Activated CD8-positive, alpha-beta memory T cell treated with anti-CD3 and anti-CD28 coated beads, Interleukin-2, amount 50 U/mL, for 4 hours (primary cell): ENCODE results near the gene ARHGAP11B.
"Not testable (repeated sequence)": the region's sequence is repeated elsewhere in the genome, so short reads cannot be mapped to it uniquely, and the experiment has no call there.

Experiments
- DNase-seq: peaks from one replicate; pipeline ENCODE4 v3.0.0-alpha.2; 2020

The ARHGAP11B gene

GRCh38 chr15:30625436-30626193 is at the start of gene ARHGAP11B:
ARHGAP11B (plus strand) TSS chr15:30626128.
- DNase-seq, result peak; percentile 89

- DNase-seq, result not testable (repeated sequence)
These were observed 46.4 kb upstream of the ARHGAP11B start for GRCh38 chr15:30579394-30579970.

GRCh38 chr15:30580716-30581115 is 45.2 kb upstream of the ARHGAP11B start:
- DNase-seq, result not testable (repeated sequence)

GRCh38 chr15:30598953-30599352 is 27.0 kb upstream of the ARHGAP11B start:
- not testable (repeated sequence) for DNase-seq

- not testable (repeated sequence) for DNase-seq
These were observed 22.1 kb upstream of the ARHGAP11B start, which contains the start of gene GOLGA8H for GRCh38 chr15:30603796-30604195. GOLGA8H (plus strand) TSS chr15:30604028; CDS start chr15:30604126, 98 bp downstream.

- DNase-seq, result not testable (repeated sequence)
These were observed 13.7 kb upstream of the ARHGAP11B start for GRCh38 chr15:30612271-30612670.

GRCh38 chr15:30621342-30621741 is 4.6 kb upstream of the ARHGAP11B start:
- not testable (repeated sequence) for DNase-seq

GRCh38 chr15:30626194-30626565 is 252 bp downstream of the ARHGAP11B start:
- not testable (repeated sequence) for DNase-seq

GRCh38 chr15:30626632-30627031 is 704 bp downstream of the ARHGAP11B start:
- not testable (repeated sequence) for DNase-seq

GRCh38 chr15:30650012-30650929 is 24.3 kb downstream of the ARHGAP11B start:
- no peak for DNase-seq

- DNase-seq, result not testable (repeated sequence)
These were observed 35.2 kb downstream of the ARHGAP11B start for GRCh38 chr15:30661154-30661553.

GRCh38 chr15:30669621-30670020 is 43.7 kb downstream of the ARHGAP11B start:
- DNase-seq, result not testable (repeated sequence)

GRCh38 chr15:30670056-30670455 is 44.1 kb downstream of the ARHGAP11B start:
- no peak for DNase-seq

GRCh38 chr15:30671309-30671708 is 45.4 kb downstream of the ARHGAP11B start:
- no peak for DNase-seq

- DNase-seq, result no peak
These were observed 49.2 kb downstream of the ARHGAP11B start for GRCh38 chr15:30675126-30675525.

GRCh38 chr15:30675891-30676290 is 50.0 kb downstream of the ARHGAP11B start:
- not testable (repeated sequence) for DNase-seq

- not testable (repeated sequence) for DNase-seq
These were observed 55.1 kb downstream of the ARHGAP11B start for GRCh38 chr15:30680997-30681396.

GRCh38 chr15:30685709-30686285 is 59.9 kb downstream of the ARHGAP11B start:
- not testable (repeated sequence) for DNase-seq

- DNase-seq, result not testable (repeated sequence)
These were observed 60.7 kb downstream of the ARHGAP11B start for GRCh38 chr15:30686651-30687050.
